Left ventricle myocardium superior (tissue), 1 donor: ENCODE data around the gene AGAP1. TPM values are rescaled to one million over a fixed set of nuclear protein-coding genes. Genes with fewer than 3 reads are reported as not detected.

Experiments
- ATAC-seq: fragments of 200-7000 bp; cut with Tn5 transposase; one replicate; pipeline ENCODE4 v1.9.1; 2020; ENCODE audit warnings: mild to moderate bottlenecking, moderate library complexity
- DNase-seq: peaks from one replicate; pipeline ENCODE4 v3.0.0-alpha.2; 2020
- intact Hi-C: fragments of 100-400 bp; cut with micrococcal nuclease; formaldehyde crosslinking; loops from one replicate; pipeline ENCODE4 v1.11.0; 2022
- total RNA-seq: library from RNA; stranded (reverse); fragmentation: NEBNext Ultra II Directional; extraction: Animal tissue kit (Norgen Biotek cat#: 25700); gene quantifications from one replicate; pipeline ENCODE4 v1.2.1, GENCODE V29; 2021
- donor health status: DM: no; HTN: yes; CAD: no; lungs with severe emphysema.

The AGAP1 gene
- total RNA-seq, 1 donor from 2014 or later, result 22.3 TPM

DNA sequence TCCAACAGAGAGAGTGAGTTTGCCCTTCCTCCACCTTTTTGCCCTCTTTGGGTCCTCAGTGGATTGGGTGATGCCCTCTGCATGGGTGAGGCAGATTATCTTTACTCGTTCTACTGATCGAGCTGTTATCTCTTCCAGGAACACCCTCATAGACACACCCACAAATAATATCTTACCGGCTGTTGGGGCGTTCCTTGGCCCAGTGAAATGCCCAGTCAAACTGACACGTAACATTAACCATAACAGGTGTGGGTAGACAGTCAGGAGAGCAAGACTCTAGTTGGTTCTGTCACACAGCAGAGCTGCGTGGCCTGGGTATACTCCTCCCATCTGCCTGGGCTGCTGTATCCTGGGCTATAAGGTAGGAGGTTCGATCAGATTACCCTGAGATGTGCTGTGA lies 144.1 kb downstream of the AGAP1 start:
- DNase-seq, result no peak
- no peak for ATAC-seq

GRCh38 chr2:235638541-235639427 lies 144.9 kb downstream of the AGAP1 start:
- no peak for ATAC-seq
- DNase-seq, result no peak
- intact Hi-C loops, result no loop called here

More for the DNA sequence above, 144.1 kb downstream of the AGAP1 start:
- intact Hi-C loops, result no loop called here

DNA sequence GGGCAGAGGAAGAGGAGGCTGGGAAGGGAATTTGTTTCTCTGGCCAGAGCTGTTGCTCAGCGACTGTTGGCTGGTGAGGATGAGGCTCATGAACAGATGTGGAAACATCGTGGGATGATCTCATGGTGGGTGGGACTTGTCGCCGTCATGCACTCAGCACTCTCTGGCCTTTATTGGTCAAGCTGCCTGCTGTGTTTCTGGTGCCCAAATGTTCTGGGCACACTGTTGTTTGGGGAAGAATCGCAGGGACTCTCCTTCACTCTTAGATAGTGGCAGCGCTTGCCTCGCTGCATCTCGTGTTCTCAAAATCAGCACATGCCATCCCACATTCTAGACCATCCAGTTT lies 145.6 kb downstream of the AGAP1 start:
- ATAC-seq, result peak; percentile 87
- intact Hi-C loops, result no loop called here

DNA sequence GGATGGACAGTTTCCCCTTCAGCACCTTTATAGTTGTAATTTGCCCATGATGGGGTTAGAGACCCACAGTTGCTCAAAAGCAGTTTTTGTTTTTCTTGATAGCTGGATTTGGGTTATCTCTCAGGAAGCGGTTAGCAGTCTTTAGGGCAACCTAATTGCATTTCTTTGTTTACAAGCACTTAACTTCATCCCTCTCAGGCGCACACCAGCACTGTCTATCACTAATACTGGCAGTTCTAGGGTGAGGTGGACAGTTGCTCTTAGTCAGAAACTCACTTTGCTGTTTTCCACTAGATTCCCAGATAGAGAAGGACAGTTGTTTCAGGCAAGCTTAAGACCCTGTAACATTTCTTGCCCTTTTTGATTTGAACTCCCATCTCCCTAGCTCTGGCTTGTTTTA lies 146.0 kb downstream of the AGAP1 start:
- intact Hi-C loops, result no loop called here

More for the DNA sequence above, 145.6 kb downstream of the AGAP1 start:
- peak; percentile 74 for DNase-seq

GRCh38 chr2:235640377-235640776 lies 146.5 kb downstream of the AGAP1 start:
- DNase-seq, result no peak
- ATAC-seq, result no peak
- intact Hi-C loops, result no loop called here

More for the DNA sequence above, 146.0 kb downstream of the AGAP1 start:
- ATAC-seq (no peak), DNase-seq (no peak)

DNA sequence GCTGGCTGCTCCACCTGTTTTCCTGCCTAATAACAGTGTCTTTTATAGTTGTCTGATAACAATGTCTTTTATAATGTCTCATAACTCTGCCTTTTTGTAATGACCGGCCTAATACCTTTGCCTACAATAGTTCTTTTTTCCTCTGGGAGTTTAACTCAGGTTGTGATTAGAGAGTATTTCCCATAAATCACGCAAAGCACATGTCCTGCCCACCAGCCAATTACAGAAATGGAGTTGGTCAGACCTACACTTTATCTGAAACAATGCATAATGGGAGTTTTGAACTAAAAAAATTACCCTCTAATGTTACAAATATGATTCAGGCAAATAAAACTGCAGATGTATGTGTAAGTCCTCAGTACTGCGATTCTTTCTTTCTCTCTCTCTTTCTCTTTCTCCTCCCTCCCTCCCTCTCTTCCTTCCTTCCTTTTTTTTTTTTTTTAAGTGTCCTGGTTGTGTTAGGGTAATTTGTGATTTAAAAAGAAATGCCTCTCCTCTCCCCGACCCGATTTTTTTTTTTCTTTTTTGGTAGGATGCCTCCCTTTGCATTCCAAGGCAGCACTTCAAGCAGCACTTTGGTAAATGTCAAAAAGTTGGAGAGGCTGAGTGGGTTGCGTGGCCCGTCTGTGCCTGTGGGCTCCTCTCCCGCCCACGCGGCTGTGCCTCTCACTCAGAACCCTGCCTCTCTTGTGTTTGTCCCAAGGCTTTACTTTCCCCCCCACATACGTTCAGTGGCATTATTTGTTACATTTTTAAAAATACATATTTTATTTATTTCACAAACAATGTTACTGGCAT lies 147.3 kb downstream of the AGAP1 start:
- peak; percentile 39 for ATAC-seq
- peak; percentile 61 for DNase-seq
- intact Hi-C loops, result no loop called here

DNA sequence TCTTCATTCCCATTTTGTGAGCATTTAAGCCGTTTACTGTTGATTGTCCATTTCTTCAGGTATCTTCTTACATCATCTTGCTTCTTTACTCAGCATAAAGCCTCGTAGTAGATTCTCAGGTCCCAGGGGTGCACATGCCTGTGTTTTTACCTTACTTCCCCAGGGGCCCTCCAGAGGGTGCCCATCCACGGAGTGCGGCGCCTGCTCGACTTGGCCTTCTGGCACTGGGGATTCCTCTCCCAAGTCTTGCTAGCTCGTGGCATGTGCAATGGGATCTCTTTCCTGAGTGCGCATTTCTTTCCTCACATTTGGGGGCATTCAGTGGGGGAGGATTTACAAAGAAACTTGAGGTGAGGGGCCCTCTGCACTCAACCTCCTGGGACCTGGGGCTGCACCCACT lies 148.1 kb downstream of the AGAP1 start:
- ATAC-seq (no peak), DNase-seq (no peak)
- intact Hi-C loops, result no loop called here

DNA sequence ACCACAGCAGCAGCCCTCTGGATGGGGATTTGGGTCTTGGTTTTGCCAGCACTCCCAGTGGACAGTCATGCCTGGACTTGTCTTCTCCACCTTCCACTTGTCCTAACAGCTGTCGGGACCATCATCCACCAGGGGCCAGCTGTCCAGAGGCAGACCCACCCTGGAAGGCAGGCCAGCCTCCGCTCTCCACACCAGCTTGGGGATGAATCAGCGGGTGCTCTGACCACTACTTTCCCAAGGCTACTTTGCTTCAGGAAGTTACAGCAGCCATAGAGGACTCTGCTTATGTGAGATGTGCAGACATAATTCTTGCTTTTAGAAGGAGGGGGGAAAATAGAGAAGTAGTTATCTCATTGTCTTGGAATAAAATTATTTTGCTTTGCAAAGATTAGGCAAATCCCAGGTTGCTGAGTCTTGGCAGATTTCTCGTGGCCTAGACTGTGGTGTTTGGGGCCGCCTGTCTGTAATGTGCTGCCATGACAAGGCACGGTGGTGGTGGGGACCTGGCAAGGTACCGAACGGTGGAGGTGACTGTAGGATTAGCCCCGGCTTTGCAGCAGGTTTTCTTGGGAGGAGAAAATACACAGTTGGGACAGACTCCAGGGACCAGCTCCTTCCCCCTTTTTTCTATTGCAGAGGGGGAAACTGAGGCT lies 148.7 kb downstream of the AGAP1 start:
- DNase-seq (peak; percentile 53), ATAC-seq (peak; percentile 54)
- intact Hi-C loops, result no loop called here

DNA sequence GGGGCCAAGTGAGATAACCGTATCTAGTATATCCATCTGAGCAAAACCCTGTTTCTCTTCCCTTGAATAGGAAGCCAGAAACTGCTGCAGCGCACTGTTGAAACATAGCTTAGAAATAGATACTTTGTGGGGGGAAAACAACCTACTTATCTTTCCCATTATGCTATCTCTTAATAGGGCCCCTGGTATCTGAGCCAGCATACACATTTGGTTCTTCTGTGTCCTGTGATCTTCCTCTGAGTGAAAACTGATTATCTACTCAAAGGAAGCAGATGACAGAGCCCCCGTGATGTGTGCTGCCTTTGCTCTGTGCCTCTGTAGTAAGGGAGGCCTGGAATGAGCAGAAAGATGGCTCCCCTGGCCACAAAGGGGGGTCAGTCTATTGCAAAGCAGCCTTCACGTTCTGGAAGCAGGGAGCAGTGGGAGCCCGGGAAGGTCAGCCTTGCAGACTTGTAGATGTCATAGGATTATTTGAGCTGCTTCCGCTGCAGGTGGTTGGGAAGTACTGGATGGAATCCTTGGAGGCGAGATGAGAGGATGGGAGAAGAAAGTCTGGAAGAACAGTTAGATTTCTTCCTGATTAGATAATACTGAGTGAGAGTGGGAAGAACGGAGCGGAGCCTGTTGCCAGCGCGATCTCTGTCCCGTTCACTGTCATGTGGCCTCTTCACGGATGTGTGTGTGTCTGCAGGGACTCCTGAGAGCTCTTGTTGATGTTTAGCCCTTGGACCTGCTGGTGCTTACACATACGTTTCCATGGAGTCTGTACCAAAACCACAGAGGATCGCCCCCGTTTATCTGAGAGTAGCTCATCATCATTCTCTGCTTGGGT lies 150.1 kb downstream of the AGAP1 start:
- ATAC-seq, result no peak
- intact Hi-C loops, result no loop called here
- no peak for DNase-seq

GRCh38 chr2:235647264-235647663 lies 153.4 kb downstream of the AGAP1 start:
- no peak for DNase-seq
- ATAC-seq, result no peak
- intact Hi-C loops, result no loop called here

DNA sequence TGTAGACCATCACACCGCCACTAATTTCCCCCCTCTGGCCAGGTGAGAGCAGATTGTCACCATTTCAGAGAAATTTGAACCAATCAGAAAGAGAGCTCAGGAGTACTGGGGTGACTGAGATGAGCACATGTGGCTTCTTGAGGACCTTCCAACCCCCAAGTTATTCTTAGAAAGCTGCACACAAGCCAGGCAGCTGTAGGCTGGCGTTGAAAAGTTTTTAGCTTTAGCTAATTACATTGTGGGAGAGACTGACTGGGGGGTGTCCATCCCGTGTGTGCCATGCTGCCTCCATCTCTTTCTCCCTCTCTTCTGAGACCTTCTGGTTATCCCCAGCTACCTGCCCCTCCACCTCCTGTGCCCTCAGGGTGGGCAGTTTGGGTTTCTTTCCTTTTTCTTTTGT lies 154.0 kb downstream of the AGAP1 start:
- DNase-seq (no peak), ATAC-seq (peak; percentile 48)
- intact Hi-C loops, result no loop called here

DNA sequence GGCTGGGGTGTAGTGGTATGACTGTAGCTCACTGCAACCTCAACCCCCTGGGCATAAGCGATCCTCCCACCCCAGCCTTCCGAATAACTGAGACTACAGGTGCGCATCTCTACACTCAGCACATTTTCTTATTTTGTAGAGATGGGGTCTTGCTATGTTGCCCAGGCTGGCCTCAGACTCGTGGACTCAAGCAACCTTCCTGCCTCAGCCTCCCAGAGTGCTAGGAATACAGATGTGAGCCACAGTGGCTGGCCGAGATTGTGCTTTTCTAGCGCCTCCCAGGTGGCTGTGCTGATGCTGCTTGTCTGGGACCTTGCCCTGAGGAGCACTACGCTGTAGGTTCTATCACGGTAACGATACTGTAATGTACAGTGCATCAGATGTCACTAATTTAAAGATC lies 155.6 kb downstream of the AGAP1 start:
- DNase-seq (no peak), ATAC-seq (no peak)
- intact Hi-C loops, result no loop called here

- intact Hi-C loops, result no loop called here
- DNase-seq (no peak), ATAC-seq (no peak)
These were observed 157.8 kb downstream of the AGAP1 start for GRCh38 chr2:235651643-235652042.

DNA sequence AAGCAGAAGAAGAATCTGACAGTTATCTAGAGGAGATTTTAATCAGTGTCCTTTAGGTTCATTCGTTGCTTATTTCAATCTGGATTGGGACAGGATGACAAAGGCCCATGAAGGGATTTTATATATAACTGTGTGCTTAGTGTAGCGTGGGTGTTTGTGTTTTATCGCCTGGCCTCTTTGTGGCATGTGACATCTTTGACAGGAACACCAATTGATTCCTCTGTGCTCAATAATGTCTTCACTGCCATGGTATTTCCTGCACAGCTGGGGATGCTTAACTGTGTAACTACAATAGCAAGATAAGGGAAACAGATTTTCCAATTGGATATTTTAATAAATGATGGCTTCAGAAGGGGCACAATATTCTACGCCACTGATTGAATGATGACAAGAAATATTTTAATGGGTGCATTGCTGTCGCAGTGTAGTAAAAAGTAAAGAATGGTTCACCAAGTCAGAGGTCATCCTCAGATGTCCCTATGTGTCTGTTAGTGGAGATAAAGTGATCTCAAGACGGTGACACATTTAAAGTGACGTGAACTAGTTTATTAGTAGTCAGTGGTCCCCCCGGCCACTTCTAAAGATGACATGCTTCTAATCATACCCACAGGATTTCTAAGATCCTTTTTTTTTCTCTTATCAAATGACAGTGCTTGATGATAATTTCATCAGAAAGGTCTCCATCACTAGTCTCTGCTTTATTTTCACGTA lies 160.4 kb downstream of the AGAP1 start:
- ATAC-seq (peak; percentile 25), DNase-seq (no peak)
- intact Hi-C loops, result no loop called here

DNA sequence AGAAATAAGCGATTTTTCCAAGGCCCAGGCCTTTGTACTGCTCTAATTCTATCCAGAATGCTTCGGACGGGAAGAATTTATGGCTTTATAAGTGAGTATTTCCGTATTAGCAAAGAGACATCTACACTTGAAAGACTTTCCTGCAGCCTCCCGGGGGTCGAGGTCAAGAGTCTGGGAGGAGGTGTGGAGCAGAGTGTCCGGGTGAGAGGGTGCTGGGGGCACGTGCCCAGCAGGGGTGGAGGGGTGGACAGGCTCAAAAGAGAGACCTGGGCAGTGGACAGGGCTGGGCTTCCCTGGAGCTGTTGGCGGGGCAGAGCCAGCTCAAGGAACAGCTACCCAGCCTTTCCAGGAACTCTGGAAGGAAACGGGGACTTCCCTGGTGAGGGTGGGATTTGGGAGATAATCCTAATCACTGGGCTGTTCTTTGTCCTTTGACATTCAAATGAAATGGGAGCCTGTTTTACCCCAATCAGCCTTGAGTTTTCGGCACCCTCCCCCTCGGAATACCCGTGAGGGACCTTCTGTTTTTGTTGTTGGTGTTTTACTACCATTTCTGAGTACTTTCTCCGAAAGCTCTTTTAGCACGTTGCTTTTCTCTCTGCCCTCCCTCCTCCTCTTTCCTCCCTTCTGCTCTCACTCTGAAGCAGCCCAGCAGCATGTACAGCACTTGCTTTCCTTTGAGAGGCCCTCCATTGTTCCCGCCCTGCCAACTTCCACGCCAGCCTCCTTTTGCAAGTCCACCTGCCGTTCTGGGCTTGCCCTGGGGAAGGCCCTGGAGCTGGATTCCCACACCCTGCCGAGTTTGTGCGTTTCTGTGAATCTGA lies 164.7 kb downstream of the AGAP1 start:
- ATAC-seq (peak; percentile 42), DNase-seq (no peak)
- intact Hi-C loops, result no loop called here

DNA sequence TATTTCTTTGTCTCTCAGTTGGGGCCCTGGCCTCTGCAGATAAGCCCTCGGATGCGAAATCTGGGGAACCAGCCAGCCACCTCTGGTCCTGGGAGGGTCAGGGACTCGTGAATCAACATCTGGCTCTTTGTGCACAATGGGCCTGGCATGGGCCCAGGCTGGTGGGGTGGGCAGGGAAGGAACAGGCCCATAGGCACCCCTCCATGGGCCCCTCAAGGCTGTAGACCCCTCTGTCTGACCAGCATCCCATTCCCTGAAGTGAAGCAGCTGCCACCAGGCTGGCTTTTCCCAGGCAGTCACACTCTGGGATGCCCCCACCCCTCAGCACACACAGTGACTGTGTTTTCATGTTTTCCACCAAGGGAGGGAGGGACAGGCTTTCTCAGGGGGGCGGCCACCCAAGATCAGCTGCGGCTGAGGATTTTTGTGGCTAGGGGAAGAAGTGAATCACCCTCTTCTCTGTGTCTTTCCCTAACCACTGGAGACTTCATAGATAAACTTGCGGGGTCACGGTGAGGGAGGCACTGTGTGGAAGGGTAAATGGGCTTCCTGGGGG lies 166.0 kb downstream of the AGAP1 start:
- ATAC-seq, result peak; percentile 13
- DNase-seq, result no peak
- intact Hi-C loops, result no loop called here

- DNase-seq, result no peak
- intact Hi-C loops, result no loop called here
- no peak for ATAC-seq
These were observed 166.7 kb downstream of the AGAP1 start for GRCh38 chr2:235660484-235661082.
